ENCODE results near the gene VASH2.

The VASH2 gene

GRCh38 chr1:212920896-212921295, 29.4 kb upstream of the VASH2 start:
- TF ChIP-seq, protein P1, sequence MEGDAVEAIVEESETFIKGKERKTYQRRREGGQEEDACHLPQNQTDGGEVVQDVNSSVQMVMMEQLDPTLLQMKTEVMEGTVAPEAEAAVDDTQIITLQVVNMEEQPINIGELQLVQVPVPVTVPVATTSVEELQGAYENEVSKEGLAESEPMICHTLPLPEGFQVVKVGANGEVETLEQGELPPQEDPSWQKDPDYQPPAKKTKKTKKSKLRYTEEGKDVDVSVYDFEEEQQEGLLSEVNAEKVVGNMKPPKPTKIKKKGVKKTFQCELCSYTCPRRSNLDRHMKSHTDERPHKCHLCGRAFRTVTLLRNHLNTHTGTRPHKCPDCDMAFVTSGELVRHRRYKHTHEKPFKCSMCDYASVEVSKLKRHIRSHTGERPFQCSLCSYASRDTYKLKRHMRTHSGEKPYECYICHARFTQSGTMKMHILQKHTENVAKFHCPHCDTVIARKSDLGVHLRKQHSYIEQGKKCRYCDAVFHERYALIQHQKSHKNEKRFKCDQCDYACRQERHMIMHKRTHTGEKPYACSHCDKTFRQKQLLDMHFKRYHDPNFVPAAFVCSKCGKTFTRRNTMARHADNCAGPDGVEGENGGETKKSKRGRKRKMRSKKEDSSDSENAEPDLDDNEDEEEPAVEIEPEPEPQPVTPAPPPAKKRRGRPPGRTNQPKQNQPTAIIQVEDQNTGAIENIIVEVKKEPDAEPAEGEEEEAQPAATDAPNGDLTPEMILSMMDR (IDR thresholded peaks at IDR 0.05), result no peak

GRCh38 chr1:212922016-212922415, 28.3 kb upstream of the VASH2 start:
- Histone ChIP-seq H3K27ac (no peak overlapping the region), H3K4me3 (no peak overlapping the region)
- no peak for DNase-seq (ENCODE audit: low spot score)
- TF ChIP-seq, protein P1 (IDR thresholded peaks at IDR 0.05), result no peak

More at GRCh38 chr1:212920896-212921295, 29.4 kb upstream of the VASH2 start:
- Histone ChIP-seq H3K4me3 (no peak overlapping the region), H3K27ac (no peak overlapping the region)
- DNase-seq (ENCODE audit: low spot score), result no peak

GRCh38 chr1:212926372-212926771, 24.0 kb upstream of the VASH2 start:
- Histone ChIP-seq H3K27ac (no peak overlapping the region), H3K4me3 (no peak overlapping the region)
- TF ChIP-seq, protein P1 (IDR thresholded peaks at IDR 0.05), result no peak
- DNase-seq (ENCODE audit: low spot score), result no peak

DNA sequence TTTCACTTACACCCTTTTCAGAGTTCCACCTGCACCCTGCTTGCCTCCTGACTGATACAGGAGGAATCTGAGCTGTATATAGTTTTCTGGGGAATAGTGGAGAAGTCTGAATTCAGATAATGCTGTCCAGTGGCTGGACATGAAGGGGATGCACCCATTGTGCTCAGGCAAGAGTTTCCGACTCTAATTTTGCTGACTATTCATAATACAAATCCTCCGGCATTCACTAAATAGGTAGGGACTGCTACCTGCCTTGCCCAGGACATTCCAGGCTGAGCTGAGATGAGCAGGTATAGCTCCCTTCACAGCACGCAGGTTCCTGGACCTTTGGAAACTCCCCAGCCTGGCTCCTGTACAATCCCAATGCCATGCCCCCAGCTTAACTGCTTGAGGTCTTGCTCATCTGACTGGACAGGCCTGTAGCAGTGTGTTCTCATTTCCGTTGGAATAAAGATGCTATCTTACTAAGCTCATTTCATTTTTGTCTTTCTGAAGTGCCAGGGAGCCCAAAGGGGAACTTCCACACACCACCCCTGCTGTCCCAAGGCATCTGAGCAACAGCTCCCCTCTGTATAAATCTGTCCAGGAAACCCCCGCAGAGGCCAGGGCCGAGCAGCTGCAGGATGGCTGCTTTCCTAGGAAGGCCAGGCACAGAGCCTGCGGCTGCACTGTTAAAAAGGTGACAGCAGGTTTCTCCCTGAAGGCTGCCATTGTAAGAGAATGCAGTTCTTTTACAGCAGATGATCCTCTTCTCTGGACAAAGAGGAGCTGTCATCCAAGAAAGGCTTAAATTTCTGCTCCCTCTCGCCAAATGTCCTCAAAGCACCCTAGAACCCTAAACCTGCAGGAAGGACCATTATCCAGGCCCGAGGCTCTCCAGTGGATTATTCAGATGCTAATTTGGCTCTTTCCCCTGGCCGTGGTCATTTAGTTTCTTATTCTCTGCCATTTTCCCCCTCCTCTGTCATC, 21.7 kb upstream of the VASH2 start:
- TF ChIP-seq, protein P1 (IDR thresholded peaks at IDR 0.05), result no peak
- Histone ChIP-seq H3K4me3 (no peak overlapping the region), H3K27ac (no peak overlapping the region)
- DNase-seq (ENCODE audit: low spot score), result peak; percentile 47

- H3K4me3 ChIP-seq, result no peak overlapping the region
- no peak for DNase-seq (ENCODE audit: low spot score)
- TF ChIP-seq, protein P1 (IDR thresholded peaks at IDR 0.05), result no peak
- no peak overlapping the region for H3K27ac ChIP-seq
These were observed 19.2 kb upstream of the VASH2 start for GRCh38 chr1:212930986-212931678.

DNA sequence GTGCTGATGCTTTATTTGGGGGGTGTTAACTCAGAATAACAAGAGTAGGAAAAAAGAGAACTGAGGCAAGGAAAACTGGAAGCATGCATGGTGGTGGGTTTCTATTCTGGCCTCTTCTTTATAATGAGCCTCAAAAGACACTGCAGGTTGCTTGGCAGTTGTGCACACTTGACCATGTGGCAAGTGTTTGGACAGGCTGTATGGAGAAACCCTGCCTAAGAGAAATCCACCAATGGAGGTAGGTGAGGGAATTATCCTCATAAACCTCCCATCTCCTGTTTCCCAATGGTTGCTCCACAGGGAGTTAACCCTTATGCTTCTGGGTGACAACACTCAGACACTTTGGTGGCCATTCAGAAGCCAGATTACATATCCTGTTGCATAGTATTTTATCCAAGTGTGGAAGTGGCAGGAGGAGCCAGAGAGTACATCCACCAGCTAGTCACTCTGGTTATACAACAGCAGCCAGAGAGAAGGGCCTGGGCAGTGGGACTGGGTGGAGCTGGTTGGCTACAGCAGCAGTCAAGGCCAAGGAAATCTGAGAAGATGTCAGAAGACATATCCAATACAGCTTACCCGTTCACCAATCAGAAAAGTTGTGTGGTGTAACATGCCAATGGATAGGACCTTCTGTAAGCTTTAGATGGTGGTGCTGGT, 16.4 kb upstream of the VASH2 start:
- no peak overlapping the region for H3K4me3 ChIP-seq
- no peak overlapping the region for H3K27ac ChIP-seq
- TF ChIP-seq, protein P1 (IDR thresholded peaks at IDR 0.05), result no peak
- DNase-seq (ENCODE audit: low spot score), result no peak

Data from coronary artery (tissue), 2 donors.